HepG2 (cell line): Measurements from ENCODE around the gene PDIA5. TPM values are rescaled to one million over a fixed set of nuclear protein-coding genes. Genes with fewer than 3 reads are reported as not detected.

Experiments used
- DNMT3B ChIP-seq: conservative IDR thresholded peaks from 2 replicates; pipeline ENCODE4 v1.6.1; 2016; ENCODE audit warnings: missing biosample characterization, control low read depth
- FOXP1 ChIP-seq, 2 experiments: fragments of 450-650 bp in 1 of 2; IDR thresholded peaks; 2 replicates each; pipeline ENCODE4 v1.6.1; 2017 to 2018; ENCODE audit warnings: antibody characterized with exemption in 1 of 2
- HDAC2 ChIP-seq: sonication (generic); formaldehyde crosslinking; IDR thresholded peaks from 2 replicates; pipeline ENCODE4 v1.4.0; 2020; ENCODE audit warnings: missing genetic modification reagents
- HOXD1 ChIP-seq: sonication (generic); formaldehyde crosslinking; IDR thresholded peaks from 2 replicates; pipeline ENCODE4 v1.5.0; 2020; ENCODE audit warnings: missing genetic modification reagents
- JUND ChIP-seq: sonication (generic); formaldehyde crosslinking; IDR thresholded peaks from 2 replicates; pipeline ENCODE4 v1.8.0; 2022; ENCODE audit warnings: mild to moderate bottlenecking, missing genetic modification reagents
- NFATC3 ChIP-seq: sonication (generic); formaldehyde crosslinking; IDR thresholded peaks from 2 replicates; pipeline ENCODE4 v1.5.1; 2020; ENCODE audit warnings: mild to moderate bottlenecking, missing genetic modification reagents
- NFE2L1 ChIP-seq: sonication (generic); formaldehyde crosslinking; IDR thresholded peaks from 2 replicates; pipeline ENCODE4 v1.4.0; 2020; ENCODE audit warnings: missing genetic modification reagents, mild to moderate bottlenecking, borderline replicate concordance
- NONO ChIP-seq, 2 experiments: fragments of 450-650 bp in 1 of 2; sonication (generic) in 1 of 2; formaldehyde crosslinking in 1 of 2; IDR thresholded peaks in 1 of 2; conservative IDR thresholded peaks in 1 of 2; 2 replicates each; pipeline versions ENCODE4 v1.6.1 to v1.8.0; 2017 to 2022; ENCODE audit warnings: mild to moderate bottlenecking in 1 of 2, missing genetic modification reagents in 1 of 2, moderate library complexity in 1 of 2
- PAX8 ChIP-seq: sonication (generic); formaldehyde crosslinking; IDR thresholded peaks from 2 replicates; pipeline ENCODE4 v1.8.0; 2022; ENCODE audit warnings: mild to moderate bottlenecking, missing genetic modification reagents, borderline replicate concordance
- RAD51 ChIP-seq: fragments of 450-650 bp; IDR thresholded peaks from 2 replicates; pipeline ENCODE4 v1.6.1; 2016; ENCODE audit warnings: borderline replicate concordance
- RBFOX2 ChIP-seq: fragments of 200-400 bp; formaldehyde crosslinking; IDR thresholded peaks from 2 replicates; pipeline ENCODE4 v1.6.1; 2017; ENCODE audit warnings: low read depth, mild to moderate bottlenecking, low read length
- RFXAP ChIP-seq: sonication (generic); formaldehyde crosslinking; IDR thresholded peaks from 2 replicates; pipeline ENCODE4 v1.4.0; 2020; ENCODE audit warnings: missing genetic modification reagents, borderline replicate concordance
- SNAI1 ChIP-seq: sonication (generic); formaldehyde crosslinking; IDR thresholded peaks from 2 replicates; pipeline ENCODE4 v1.5.0; 2020; ENCODE audit warnings: mild to moderate bottlenecking, missing genetic modification reagents, borderline replicate concordance
- STAT5B ChIP-seq: sonication (generic); formaldehyde crosslinking; IDR thresholded peaks from 2 replicates; pipeline ENCODE4 v1.4.0; 2020; ENCODE audit warnings: missing genetic modification reagents
- ZNF10 ChIP-seq: sonication (generic); formaldehyde crosslinking; IDR thresholded peaks from 2 replicates; pipeline ENCODE4 v1.4.0; 2020; ENCODE audit warnings: mild to moderate bottlenecking, low read depth, missing genetic modification reagents, borderline replicate concordance
- ZNF33A ChIP-seq: sonication (generic); formaldehyde crosslinking; IDR thresholded peaks from 2 replicates; pipeline ENCODE4 v1.5.1; 2020; ENCODE audit warnings: missing genetic modification reagents, mild to moderate bottlenecking, moderate library complexity, borderline replicate concordance
- ZNF354B ChIP-seq: sonication (generic); formaldehyde crosslinking; IDR thresholded peaks from 2 replicates; pipeline ENCODE4 v1.8.0; 2022; ENCODE audit warnings: mild to moderate bottlenecking, missing genetic modification reagents
- polyA plus RNA-seq, 8 experiments: library from polyadenylated mRNA; depleted of rRNA in 3 of 8; stranded (reverse) in 7 of 8; unstranded in 1 of 8; fragments of >200 nt; fragmentation: Illumina TruSeq in 4 of 8; extraction: Trizol in 4 of 8; gene quantifications; 2 replicates each; pipeline versions ENCODE4 v1.2.1 to v1.2.3, GENCODE V29; 2011 to 2016; ENCODE audit warnings: low read depth in 4 of 8, missing spikeins in 1 of 8, mixed read lengths in 1 of 8; ENCODE audit not compliant: insufficient read depth in 1 of 8
- total RNA-seq, 5 experiments: library from RNA; depleted of rRNA; stranded (reverse); fragments of >200 nt; fragmentation: Illumina TruSeq; extraction: Trizol; gene quantifications; 2 replicates each; pipeline ENCODE4 v1.2.3, GENCODE V29; 2016; ENCODE audit warnings: low read depth in 1 of 5
- TF ChIP-seq, protein P1 (sequence below): sonication (generic); formaldehyde crosslinking; IDR thresholded peaks from 2 replicates; pipeline ENCODE4 v1.5.0; 2020; ENCODE audit warnings: mild to moderate bottlenecking, missing genetic modification reagents
- TF ChIP-seq, protein P2 (sequence below): sonication (generic); formaldehyde crosslinking; IDR thresholded peaks from 2 replicates; pipeline ENCODE4 v1.4.0; 2020; ENCODE audit warnings: missing genetic modification reagents
- TF ChIP-seq, protein P3 (sequence below): sonication (generic); formaldehyde crosslinking; IDR thresholded peaks from 2 replicates; pipeline ENCODE4 v1.8.0; 2022; ENCODE audit warnings: mild to moderate bottlenecking, missing genetic modification reagents; ENCODE audit not compliant: insufficient replicate concordance
- TF ChIP-seq, protein P4 (sequence below): sonication (generic); formaldehyde crosslinking; IDR thresholded peaks from 2 replicates; pipeline ENCODE4 v1.4.0; 2020; ENCODE audit warnings: mild to moderate bottlenecking, low read depth, missing genetic modification reagents
- TF ChIP-seq, protein P5 (sequence below): sonication (generic); formaldehyde crosslinking; IDR thresholded peaks from 2 replicates; pipeline ENCODE4 v1.5.1; 2020; ENCODE audit warnings: mild to moderate bottlenecking, missing genetic modification reagents

Gene PDIA5
- total and polyA plus RNA-seq, 2 of the 13 experiments (the other 11 are each of a cell fraction or from before 2014, with no cell fraction given) = 51.3 to 74.3 TPM

DNA sequence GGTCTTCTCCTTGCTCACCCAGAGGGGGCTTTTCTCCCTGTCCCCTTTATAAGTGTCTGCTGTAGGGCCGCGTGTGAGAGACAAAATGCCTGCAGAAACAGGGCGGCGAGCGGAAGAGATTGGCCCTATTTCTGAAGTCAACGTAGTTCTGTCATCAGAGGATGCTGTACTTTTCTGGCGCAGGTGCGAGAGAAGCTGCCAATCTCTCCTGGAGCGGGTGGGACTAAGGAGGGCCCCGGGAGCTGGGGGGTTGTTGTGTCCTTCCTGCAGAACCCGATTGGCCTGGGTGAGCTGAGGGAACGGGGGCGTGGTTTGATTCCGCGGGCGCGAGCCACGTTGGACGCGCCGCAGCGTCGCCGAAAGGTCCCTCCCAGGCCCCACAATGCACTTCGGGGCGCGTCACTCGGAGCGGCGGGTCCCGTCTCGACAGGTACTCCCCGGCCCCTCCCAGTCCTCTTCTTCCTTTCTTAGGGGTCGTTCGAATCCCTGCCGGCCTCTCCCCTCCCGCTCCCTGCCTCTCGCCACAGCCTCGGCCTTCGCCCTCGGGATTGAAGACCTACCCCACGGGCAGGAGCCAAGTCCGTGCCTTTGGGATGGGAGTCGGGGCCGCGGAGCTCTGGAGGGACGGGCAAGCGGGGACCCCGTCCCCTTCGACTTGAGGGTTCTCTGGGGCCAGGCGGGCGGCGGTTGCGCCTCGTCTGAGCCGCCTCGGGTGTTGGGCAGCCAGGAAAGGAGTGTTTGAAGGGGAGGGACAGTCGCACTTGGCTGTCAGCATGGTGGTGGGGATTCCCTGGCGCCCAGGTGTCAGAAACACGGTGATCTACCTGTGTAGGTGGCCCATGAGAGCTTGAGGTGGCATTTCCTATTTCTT, 135.0 kb downstream of the PDIA5 start, which contains the start of gene SEC22A (continued):
- TF ChIP-seq HDAC2 (peak; percentile 50; the same call in 1 of the 2 replicates), NFATC3 (CRISPR knock-in tag) (no peak), JUND (no peak), HOXD1 (CRISPR knock-in tag) (no peak), ZNF33A (no peak), PAX8 (CRISPR knock-in tag) (no peak), RBFOX2 (peak; percentile 83), FOXP1 (IDR thresholded peaks at IDR 0.05) (no peak), FOXP1 (CRISPR knock-in tag; IDR thresholded peaks at IDR 0.05) (0 out of 2 replicates have a peak, but pooled peaks have one; percentile 20), NFE2L1 (no peak), RFXAP (peak; percentile 43; the same call in 1 of the 2 replicates), ZNF10 (CRISPR knock-in tag) (no peak), STAT5B (no peak), RAD51 (no peak), NONO (IDR thresholded peaks at IDR 0.05) (no peak), NONO (CRISPR knock-in tag; conservative IDR thresholded peaks at IDR 0.05) (peak; percentile 69; the same call in 1 of the 2 replicates), DNMT3B (CRISPR knock-in tag) (no peak), ZNF354B (no peak), SNAI1 (CRISPR knock-in tag) (no peak)
- TF ChIP-seq, protein P1, sequence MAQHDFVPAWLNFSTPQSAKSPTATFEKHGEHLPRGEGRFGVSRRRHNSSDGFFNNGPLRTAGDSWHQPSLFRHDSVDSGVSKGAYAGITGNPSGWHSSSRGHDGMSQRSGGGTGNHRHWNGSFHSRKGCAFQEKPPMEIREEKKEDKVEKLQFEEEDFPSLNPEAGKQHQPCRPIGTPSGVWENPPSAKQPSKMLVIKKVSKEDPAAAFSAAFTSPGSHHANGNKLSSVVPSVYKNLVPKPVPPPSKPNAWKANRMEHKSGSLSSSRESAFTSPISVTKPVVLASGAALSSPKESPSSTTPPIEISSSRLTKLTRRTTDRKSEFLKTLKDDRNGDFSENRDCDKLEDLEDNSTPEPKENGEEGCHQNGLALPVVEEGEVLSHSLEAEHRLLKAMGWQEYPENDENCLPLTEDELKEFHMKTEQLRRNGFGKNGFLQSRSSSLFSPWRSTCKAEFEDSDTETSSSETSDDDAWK (CRISPR knock-in tag) = no peak
- TF ChIP-seq, protein P2, sequence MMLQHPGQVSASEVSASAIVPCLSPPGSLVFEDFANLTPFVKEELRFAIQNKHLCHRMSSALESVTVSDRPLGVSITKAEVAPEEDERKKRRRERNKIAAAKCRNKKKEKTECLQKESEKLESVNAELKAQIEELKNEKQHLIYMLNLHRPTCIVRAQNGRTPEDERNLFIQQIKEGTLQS (CRISPR knock-in tag) = no peak
- TF ChIP-seq, protein P3, sequence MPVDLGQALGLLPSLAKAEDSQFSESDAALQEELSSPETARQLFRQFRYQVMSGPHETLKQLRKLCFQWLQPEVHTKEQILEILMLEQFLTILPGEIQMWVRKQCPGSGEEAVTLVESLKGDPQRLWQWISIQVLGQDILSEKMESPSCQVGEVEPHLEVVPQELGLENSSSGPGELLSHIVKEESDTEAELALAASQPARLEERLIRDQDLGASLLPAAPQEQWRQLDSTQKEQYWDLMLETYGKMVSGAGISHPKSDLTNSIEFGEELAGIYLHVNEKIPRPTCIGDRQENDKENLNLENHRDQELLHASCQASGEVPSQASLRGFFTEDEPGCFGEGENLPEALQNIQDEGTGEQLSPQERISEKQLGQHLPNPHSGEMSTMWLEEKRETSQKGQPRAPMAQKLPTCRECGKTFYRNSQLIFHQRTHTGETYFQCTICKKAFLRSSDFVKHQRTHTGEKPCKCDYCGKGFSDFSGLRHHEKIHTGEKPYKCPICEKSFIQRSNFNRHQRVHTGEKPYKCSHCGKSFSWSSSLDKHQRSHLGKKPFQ (CRISPR knock-in tag) = no peak
- TF ChIP-seq, protein P4, sequence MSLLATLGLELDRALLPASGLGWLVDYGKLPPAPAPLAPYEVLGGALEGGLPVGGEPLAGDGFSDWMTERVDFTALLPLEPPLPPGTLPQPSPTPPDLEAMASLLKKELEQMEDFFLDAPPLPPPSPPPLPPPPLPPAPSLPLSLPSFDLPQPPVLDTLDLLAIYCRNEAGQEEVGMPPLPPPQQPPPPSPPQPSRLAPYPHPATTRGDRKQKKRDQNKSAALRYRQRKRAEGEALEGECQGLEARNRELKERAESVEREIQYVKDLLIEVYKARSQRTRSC (CRISPR knock-in tag) = no peak
- TF ChIP-seq, protein P5, sequence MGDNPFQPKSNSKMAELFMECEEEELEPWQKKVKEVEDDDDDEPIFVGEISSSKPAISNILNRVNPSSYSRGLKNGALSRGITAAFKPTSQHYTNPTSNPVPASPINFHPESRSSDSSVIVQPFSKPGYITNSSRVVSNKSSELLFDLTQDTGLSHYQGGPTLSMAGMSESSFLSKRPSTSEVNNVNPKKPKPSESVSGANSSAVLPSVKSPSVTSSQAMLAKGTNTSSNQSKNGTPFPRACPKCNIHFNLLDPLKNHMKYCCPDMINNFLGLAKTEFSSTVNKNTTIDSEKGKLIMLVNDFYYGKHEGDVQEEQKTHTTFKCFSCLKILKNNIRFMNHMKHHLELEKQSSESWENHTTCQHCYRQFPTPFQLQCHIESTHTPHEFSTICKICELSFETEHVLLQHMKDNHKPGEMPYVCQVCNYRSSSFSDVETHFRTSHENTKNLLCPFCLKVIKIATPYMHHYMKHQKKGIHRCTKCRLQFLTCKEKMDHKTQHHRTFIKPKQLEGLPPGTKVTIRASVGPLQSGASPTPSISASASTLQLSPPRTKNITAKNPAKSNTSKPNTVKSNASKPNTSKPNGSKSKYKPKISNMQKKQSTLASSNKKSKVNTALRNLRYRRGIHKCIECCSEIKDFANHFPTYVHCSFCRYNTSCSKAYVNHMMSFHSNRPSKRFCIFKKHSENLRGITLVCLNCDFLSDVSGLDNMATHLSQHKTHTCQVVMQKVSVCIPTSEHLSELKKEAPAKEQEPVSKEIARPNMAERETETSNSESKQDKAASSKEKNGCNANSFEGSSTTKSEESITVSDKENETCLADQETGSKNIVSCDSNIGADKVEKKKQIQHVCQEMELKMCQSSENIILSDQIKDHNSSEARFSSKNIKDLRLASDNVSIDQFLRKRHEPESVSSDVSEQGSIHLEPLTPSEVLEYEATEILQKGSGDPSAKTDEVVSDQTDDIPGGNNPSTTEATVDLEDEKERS = no peak
